Glomerular endothelial cell (primary cell): ENCODE measurements around the gene PAK5. TPM values are rescaled to one million over a fixed set of nuclear protein-coding genes. Genes with fewer than 3 reads are reported as not detected.

ENCODE experiments used
- DNase-seq: peaks from one replicate; pipeline ENCODE4 v3.0.0-alpha.2; 2011; ENCODE audit warnings: low read depth, low spot score; ENCODE audit errors: extremely low read depth
- total RNA-seq: library from RNA; depleted of rRNA; stranded (reverse); fragments of >200 nt; gene quantifications from 2 replicates; pipeline ENCODE4 v1.2.3, GENCODE V29; 2015

The PAK5 gene
- total RNA-seq, 1 donor from 2014 or later = not detected

GRCh38 chr20:9503526-9504245 is 335.2 kb downstream of the PAK5 start:
- no peak for DNase-seq

- DNase-seq = no peak
These were observed 337.4 kb downstream of the PAK5 start for GRCh38 chr20:9501473-9501872.

- DNase-seq = no peak
These were observed 338.8 kb downstream of the PAK5 start for GRCh38 chr20:9500121-9500520.

- DNase-seq = no peak
These were observed 339.6 kb downstream of the PAK5 start for GRCh38 chr20:9499126-9499899.

GRCh38 chr20:9498322-9498721 is 340.6 kb downstream of the PAK5 start:
- DNase-seq = no peak

- no peak for DNase-seq
These were observed 342.7 kb downstream of the PAK5 start for GRCh38 chr20:9496155-9496554.

GRCh38 chr20:9495701-9496100 is 343.2 kb downstream of the PAK5 start:
- DNase-seq = no peak

- no peak for DNase-seq
These were observed 345.1 kb downstream of the PAK5 start for GRCh38 chr20:9493803-9494202.

- no peak for DNase-seq
These were observed 346.8 kb downstream of the PAK5 start for GRCh38 chr20:9492067-9492466.

GRCh38 chr20:9491324-9491723 is 347.6 kb downstream of the PAK5 start:
- DNase-seq = no peak

GRCh38 chr20:9490631-9491030 is 348.2 kb downstream of the PAK5 start:
- no peak for DNase-seq

GRCh38 chr20:9490161-9490560 is 348.7 kb downstream of the PAK5 start:
- no peak for DNase-seq

- no peak for DNase-seq
These were observed 350.8 kb downstream of the PAK5 start for GRCh38 chr20:9488063-9488462.

Other genes with a start within 250 kb of the PAK5 start
- gene ANKEF1, start 195.9 kb upstream of the PAK5 start, total RNA-seq = 1.8 and 2.0 TPM in 2 replicates